Measurements from ENCODE around the gene MESD.
A peak's percentile ranks its signal among the peaks of the same experiment; 100 is the strongest.

Gene MESD

DNA sequence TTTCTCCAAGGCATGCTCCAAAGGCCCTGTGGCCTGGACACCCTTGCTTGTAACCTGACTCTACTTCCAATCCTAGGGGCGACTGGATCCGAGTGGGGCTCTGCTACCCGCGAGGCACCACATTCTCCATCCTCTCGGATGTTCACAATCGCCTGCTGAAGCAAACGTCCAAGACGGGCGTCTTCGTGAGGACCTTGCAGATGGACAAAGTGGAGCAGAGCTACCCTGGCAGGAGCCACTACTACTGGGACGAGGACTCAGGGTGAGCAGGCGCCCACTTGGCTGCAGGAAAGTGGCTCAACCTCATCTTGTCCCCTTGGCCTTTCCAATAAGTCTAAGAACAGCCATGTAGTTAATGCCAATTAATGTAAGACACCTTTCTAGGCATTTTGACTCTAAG lies 51.9 kb downstream of the MESD start:
- H3K4me3 ChIP-seq (ENCODE audit: control insufficient read depth, low read depth, low read length), result no peak overlapping the region
- DNase-seq (ENCODE audit: low read depth), result no peak
- TF ChIP-seq, protein P1, sequence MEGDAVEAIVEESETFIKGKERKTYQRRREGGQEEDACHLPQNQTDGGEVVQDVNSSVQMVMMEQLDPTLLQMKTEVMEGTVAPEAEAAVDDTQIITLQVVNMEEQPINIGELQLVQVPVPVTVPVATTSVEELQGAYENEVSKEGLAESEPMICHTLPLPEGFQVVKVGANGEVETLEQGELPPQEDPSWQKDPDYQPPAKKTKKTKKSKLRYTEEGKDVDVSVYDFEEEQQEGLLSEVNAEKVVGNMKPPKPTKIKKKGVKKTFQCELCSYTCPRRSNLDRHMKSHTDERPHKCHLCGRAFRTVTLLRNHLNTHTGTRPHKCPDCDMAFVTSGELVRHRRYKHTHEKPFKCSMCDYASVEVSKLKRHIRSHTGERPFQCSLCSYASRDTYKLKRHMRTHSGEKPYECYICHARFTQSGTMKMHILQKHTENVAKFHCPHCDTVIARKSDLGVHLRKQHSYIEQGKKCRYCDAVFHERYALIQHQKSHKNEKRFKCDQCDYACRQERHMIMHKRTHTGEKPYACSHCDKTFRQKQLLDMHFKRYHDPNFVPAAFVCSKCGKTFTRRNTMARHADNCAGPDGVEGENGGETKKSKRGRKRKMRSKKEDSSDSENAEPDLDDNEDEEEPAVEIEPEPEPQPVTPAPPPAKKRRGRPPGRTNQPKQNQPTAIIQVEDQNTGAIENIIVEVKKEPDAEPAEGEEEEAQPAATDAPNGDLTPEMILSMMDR (IDR thresholded peaks at IDR 0.05; ENCODE audit: control insufficient read depth, insufficient read depth, low read depth, low read length, missing control alignments), result no peak

DNA sequence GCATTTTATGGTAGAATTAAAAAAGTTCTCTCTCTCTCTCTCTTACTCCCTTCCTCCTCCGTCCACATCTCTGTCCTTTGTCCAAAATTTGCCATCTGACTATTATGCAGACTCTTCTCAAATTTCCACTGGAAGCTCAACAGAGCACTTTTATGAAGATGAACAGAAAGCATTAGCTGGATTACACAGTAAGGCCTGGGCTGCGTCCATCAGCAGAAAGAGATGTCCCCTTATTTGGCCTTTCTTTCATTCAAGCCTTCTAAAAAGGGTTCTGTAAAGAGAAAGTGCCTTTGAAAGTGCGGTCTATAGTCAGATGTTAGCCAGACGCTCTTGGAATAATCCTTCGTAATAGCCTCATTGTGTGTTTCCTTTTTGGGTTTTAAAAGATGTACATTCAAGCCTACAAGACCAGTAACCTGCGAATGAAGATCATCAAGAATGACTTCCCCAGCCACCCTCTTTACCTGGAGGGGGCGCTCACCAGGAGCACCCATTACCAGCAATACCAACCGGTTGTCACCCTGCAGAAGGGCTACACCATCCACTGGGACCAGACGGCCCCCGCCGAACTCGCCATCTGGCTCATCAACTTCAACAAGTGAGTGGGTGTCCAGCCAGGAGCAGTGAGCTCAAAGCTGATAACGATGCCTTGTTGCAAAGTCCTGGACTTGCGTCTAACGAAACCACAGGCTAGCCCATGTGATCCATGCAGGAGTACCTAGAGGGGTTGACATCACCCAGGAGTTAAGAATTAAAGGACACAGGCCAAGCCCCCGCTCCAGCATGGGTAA lies 53.1 kb downstream of the MESD start:
- TF ChIP-seq, protein P1 (IDR thresholded peaks at IDR 0.05; ENCODE audit: control insufficient read depth, insufficient read depth, low read depth, low read length, missing control alignments), result peak; percentile 20
- DNase-seq (ENCODE audit: low read depth), result no peak
- no peak overlapping the region for H3K4me3 ChIP-seq (ENCODE audit: control insufficient read depth, low read depth, low read length)

DNA sequence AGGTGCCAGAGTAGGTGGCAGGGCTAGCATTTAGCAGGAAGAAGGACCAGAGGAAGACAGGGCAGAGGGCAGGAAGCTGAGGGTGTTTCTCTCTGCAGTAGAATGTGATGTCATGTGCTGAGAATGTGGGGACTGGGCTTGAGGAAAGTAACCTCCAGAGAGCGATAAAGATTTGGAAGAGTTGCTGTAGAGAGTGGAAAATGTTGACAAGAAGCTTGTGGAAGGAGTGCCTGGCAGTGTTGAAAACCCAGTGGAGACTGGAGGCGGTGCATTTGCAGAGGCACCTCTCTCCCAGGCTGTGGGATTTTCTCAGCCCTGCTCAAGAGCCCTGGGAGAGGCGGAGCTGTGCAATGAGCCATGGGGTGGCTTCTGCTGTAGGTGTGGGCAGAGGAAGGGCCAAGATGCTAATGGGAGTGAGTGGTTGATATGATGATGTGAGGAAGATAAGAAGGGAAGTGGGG lies 54.8 kb downstream of the MESD start:
- no peak for DNase-seq (ENCODE audit: low read depth)
- H3K4me3 ChIP-seq (ENCODE audit: control insufficient read depth, low read depth, low read length), result no peak overlapping the region
- TF ChIP-seq, protein P1 (IDR thresholded peaks at IDR 0.05; ENCODE audit: control insufficient read depth, insufficient read depth, low read depth, low read length, missing control alignments), result no peak

DNA sequence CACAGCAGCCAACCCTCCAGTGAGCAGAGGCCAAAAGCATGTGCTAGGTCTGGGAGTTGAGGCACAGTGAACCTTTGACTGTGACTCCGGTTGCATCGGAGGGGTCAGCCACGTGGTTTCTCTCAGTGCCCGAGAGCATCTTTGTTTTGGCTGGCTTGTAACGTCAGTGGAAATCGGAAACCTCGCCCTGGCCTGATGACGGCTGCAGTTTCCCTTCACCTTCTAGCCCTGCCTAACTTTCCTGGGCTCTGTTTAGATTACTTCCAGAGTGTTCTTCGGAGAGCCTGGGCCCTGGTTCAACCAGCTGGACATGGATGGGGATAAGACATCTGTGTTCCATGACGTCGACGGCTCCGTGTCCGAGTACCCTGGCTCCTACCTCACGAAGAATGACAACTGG lies 56.6 kb downstream of the MESD start:
- no peak overlapping the region for H3K4me3 ChIP-seq (ENCODE audit: control insufficient read depth, low read depth, low read length)
- TF ChIP-seq, protein P1 (IDR thresholded peaks at IDR 0.05; ENCODE audit: control insufficient read depth, insufficient read depth, low read depth, low read length, missing control alignments), result no peak
- DNase-seq (ENCODE audit: low read depth), result no peak

DNA sequence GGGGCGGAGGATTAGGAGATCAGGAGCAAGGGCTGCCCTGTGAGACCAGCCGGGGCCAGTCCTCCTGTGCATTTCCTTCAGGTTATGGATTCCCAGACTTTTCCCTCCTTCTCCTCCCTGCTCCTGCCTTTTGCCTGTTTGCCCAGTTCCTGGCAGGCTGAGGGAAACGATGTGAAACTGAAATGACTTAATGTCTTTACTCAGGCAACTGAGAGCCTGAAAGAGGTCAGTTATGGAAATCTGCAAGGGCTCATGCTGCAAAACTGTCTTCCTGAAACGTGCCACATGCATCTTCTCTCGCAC lies 57.2 kb downstream of the MESD start:
- no peak overlapping the region for H3K4me3 ChIP-seq (ENCODE audit: control insufficient read depth, low read depth, low read length)
- TF ChIP-seq, protein P1 (IDR thresholded peaks at IDR 0.05; ENCODE audit: control insufficient read depth, insufficient read depth, low read depth, low read length, missing control alignments), result no peak
- DNase-seq (ENCODE audit: low read depth), result no peak

DNA sequence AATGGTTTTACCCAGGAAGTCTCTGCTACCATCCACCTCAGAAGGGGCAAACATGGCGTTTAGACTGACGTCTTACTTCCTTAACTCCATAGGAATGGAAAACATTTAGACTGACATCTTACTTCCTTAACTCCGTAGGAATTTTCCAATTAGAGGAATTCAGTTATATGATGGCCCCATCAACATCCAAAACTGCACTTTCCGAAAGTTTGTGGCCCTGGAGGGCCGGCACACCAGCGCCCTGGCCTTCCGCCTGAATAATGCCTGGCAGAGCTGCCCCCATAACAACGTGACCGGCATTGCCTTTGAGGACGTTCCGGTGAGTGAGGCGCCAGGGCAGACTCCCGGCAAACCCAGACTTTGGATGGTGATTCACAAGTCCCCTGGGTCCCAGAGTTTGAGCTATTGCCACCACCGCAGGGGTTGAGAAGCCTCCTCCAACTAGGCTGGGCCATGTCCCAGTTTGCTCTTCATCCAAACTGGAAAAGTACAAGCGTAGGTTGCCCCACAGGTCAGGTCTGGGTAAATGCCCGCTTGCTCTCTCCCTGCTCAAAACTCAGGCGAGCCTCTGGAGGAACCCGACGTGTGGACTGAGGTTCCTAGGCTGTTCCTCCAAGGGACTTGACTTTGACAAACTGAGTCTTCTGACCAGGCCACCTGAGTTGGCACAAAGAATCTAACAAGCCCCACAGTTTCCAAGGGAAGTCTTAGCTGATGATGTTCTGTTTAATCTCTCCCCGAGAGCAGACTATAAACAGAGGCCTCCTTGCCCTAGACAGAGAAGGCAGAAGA lies 57.7 kb downstream of the MESD start:
- DNase-seq (ENCODE audit: low read depth), result no peak
- TF ChIP-seq, protein P1 (IDR thresholded peaks at IDR 0.05; ENCODE audit: control insufficient read depth, insufficient read depth, low read depth, low read length, missing control alignments), result no peak
- H3K4me3 ChIP-seq (ENCODE audit: control insufficient read depth, low read depth, low read length), result no peak overlapping the region
